IMR-90 (cell line): Measurements from ENCODE around the gene OR6B3. TPM values are rescaled to one million over a fixed set of nuclear protein-coding genes. Genes with fewer than 3 reads are reported as not detected.

Experiments used
- ATAC-seq: fragments of 200-7000 bp; cut with Tn5 transposase; 2 replicates; pipeline ENCODE4 v1.9.1; 2020; ENCODE audit warnings: low read depth, mild to moderate bottlenecking, moderate library complexity
- BruUV-seq: library from RNA; stranded (reverse); fragments of 400-500 nt; replicated peaks from 2 replicates; lab custom pipeline; 2021; lab: Mats Ljungman, UMichigan
- CTCF ChIA-PET: fragments of 300-600 bp; formaldehyde crosslinking; extraction: SDS; loops from one replicate; lab custom pipeline; 2021; ENCODE audit warnings: antibody characterized with exemption; lab: Yijun Ruan, JAX
- POLR2A ChIA-PET: fragments of 300-600 bp; sonication (Branson Sonifier 250); formaldehyde crosslinking; loops from one replicate; lab custom pipeline; 2022; ENCODE audit warnings: antibody characterized with exemption; ENCODE audit not compliant: unreplicated experiment; lab: Charles Lee
- DNase-seq: peaks from one replicate; pipeline ENCODE4 v3.0.0; 2013
- H2AFZ ChIP-seq: replicated peaks from 2 replicates; pipeline ENCODE3; 2013; ENCODE audit warnings: low read length, mild to moderate bottlenecking; ENCODE audit not compliant: poor library complexity
- H2AK5ac ChIP-seq: 2 replicates; pipeline ENCODE4 v1.6.1; 2013; ENCODE audit warnings: low read depth, low read length, inconsistent platforms
- H2AK9ac ChIP-seq: replicated peaks from 2 replicates; pipeline ENCODE3; 2013; ENCODE audit warnings: mild to moderate bottlenecking, low read depth, low read length, moderate library complexity; ENCODE audit not compliant: poor library complexity
- H2BK120ac ChIP-seq: 2 replicates; pipeline ENCODE4 v1.6.1; 2013; ENCODE audit warnings: low read depth, low read length, inconsistent platforms
- H2BK15ac ChIP-seq: 3 replicates; pipeline ENCODE4 v1.6.1; 2013; ENCODE audit warnings: low read depth, low read length, inconsistent platforms
- H2BK20ac ChIP-seq: 2 replicates; pipeline ENCODE4 v1.6.1; 2013; ENCODE audit warnings: low read depth, mild to moderate bottlenecking, inconsistent platforms, low read length, moderate library complexity
- H2BK5ac ChIP-seq: 2 replicates; pipeline ENCODE4 v1.6.1; 2013; ENCODE audit warnings: mild to moderate bottlenecking, low read depth, low read length, inconsistent platforms; ENCODE audit not compliant: poor library complexity, severe bottlenecking
- H3K14ac ChIP-seq: replicated peaks from 2 replicates; pipeline ENCODE4 v1.6.1; 2013; ENCODE audit warnings: low read depth, low read length, inconsistent platforms
- H3K18ac ChIP-seq: 2 replicates; pipeline ENCODE4 v1.6.1; 2013; ENCODE audit warnings: low read depth, low read length, control low read depth
- H3K23ac ChIP-seq: 2 replicates; pipeline ENCODE4 v1.6.1; 2013; ENCODE audit warnings: low read depth, low read length, inconsistent platforms
- H3K27ac ChIP-seq: 2 replicates; pipeline ENCODE4 v1.5.1; 2013; ENCODE audit warnings: mild to moderate bottlenecking, control low read depth, low read length; ENCODE audit not compliant: insufficient read depth
- H3K27me3 ChIP-seq: 2 replicates; pipeline ENCODE4 v1.6.1; 2013; ENCODE audit warnings: low read length; ENCODE audit not compliant: control insufficient read depth, insufficient read depth
- H3K36me3 ChIP-seq: 2 replicates; pipeline ENCODE4 v1.6.1; 2013; ENCODE audit warnings: low read length, mixed read lengths; ENCODE audit not compliant: control insufficient read depth, insufficient read depth
- H3K4ac ChIP-seq: 2 replicates; pipeline ENCODE4 v1.6.1; 2013; ENCODE audit warnings: low read depth, low read length, inconsistent platforms
- H3K4me1 ChIP-seq: 2 replicates; pipeline ENCODE4 v1.6.1; 2013; ENCODE audit warnings: low read length, mixed read lengths; ENCODE audit not compliant: control insufficient read depth, insufficient read depth
- H3K4me2 ChIP-seq: 2 replicates; pipeline ENCODE4 v1.6.1; 2013; ENCODE audit warnings: low read depth, mild to moderate bottlenecking, control low read depth, low read length, moderate library complexity
- H3K4me3 ChIP-seq: 2 replicates; pipeline ENCODE4 v1.5.1; 2013; ENCODE audit warnings: low read depth, mild to moderate bottlenecking, control low read depth, low read length, moderate library complexity; ENCODE audit not compliant: insufficient read depth
- H3K56ac ChIP-seq: 2 replicates; pipeline ENCODE4 v1.6.1; 2013; ENCODE audit warnings: low read length, inconsistent platforms; ENCODE audit not compliant: insufficient read depth; ENCODE audit errors: extremely low read depth
- H3K79me1 ChIP-seq, 2 experiments: 2 replicates each; pipeline ENCODE4 v1.6.1; 2013; ENCODE audit warnings: low read length in 2 of 2, inconsistent platforms in 1 of 2, low read depth in 1 of 2
- H3K9ac ChIP-seq: 2 replicates; pipeline ENCODE4 v1.6.1; 2013; ENCODE audit warnings: low read depth, low read length, control low read depth
- H3K9me1 ChIP-seq: 2 replicates; pipeline ENCODE4 v1.6.1; 2013; ENCODE audit warnings: low read length, inconsistent platforms; ENCODE audit not compliant: insufficient read depth
- H3K9me3 ChIP-seq: 2 replicates; pipeline ENCODE4 v1.6.1; 2013; ENCODE audit warnings: low read length; ENCODE audit not compliant: control insufficient read depth, insufficient read depth
- H4K20me1 ChIP-seq: 2 replicates; pipeline ENCODE4 v1.6.1; 2013; ENCODE audit warnings: low read length, inconsistent platforms; ENCODE audit not compliant: insufficient read depth
- H4K5ac ChIP-seq: 2 replicates; pipeline ENCODE4 v1.6.1; 2013; ENCODE audit warnings: mild to moderate bottlenecking, low read depth, low read length, control low read depth
- H4K8ac ChIP-seq, 2 experiments: 2 replicates each; pipeline ENCODE4 v1.6.1; 2013; ENCODE audit warnings: low read depth in 2 of 2, low read length in 2 of 2, control low read depth in 1 of 2, inconsistent platforms in 1 of 2
- H4K91ac ChIP-seq: 2 replicates; pipeline ENCODE4 v1.6.1; 2013; ENCODE audit warnings: low read depth, low read length, inconsistent platforms; ENCODE audit not compliant: insufficient read depth
- CEBPB ChIP-seq: IDR thresholded peaks from 2 replicates; pipeline ENCODE4 v1.6.1; 2012; ENCODE audit warnings: low read depth, low read length, improper control_type of control experiment
- MXI1 ChIP-seq: IDR thresholded peaks from 2 replicates; pipeline ENCODE4 v1.6.1; 2012; ENCODE audit warnings: low read depth, mild to moderate bottlenecking, low read length, moderate library complexity, borderline replicate concordance
- NFE2L2 ChIP-seq: fragments of 150-350 bp; IDR thresholded peaks from 2 replicates; pipeline ENCODE4 v1.6.1; 2016; ENCODE audit warnings: low read depth, mild to moderate bottlenecking, low read length
- POLR2A ChIP-seq: IDR thresholded peaks from 2 replicates; pipeline ENCODE4 v1.6.1; 2012; ENCODE audit warnings: mild to moderate bottlenecking, low read depth, low read length
- RAD21 ChIP-seq: IDR thresholded peaks from 2 replicates; pipeline ENCODE4 v1.6.1; 2012; ENCODE audit warnings: low read length, improper control_type of control experiment
- WGBS, 2 experiments: methylation state at CpG; one replicate each; pipeline versions ENCODE4 v1.1.5 to v1.1.7; 2013; ENCODE audit warnings: missing lambda C conversion rate in 2 of 2; ENCODE audit not compliant: insufficient read length in 1 of 2; ENCODE audit errors: extremely low coverage in 2 of 2; 5-methylcytosine and 5-hydroxymethylcytosine counted together
- dilution Hi-C: fragments of 300-500 bp; cut with HindIII; formaldehyde crosslinking; loops from one replicate; pipeline ENCODE4 v1.14.3; 2018; ENCODE audit warnings: low sequenced_read_pairs; ENCODE audit not compliant: unreplicated experiment
- in situ Hi-C: fragments of 300-500 bp; cut with MboI; formaldehyde crosslinking; loops from 3 replicates; pipeline ENCODE4 v1.14.3; 2019; ENCODE audit warnings: low sequenced_read_pairs, inconsistent platforms, mixed read lengths
- intact Hi-C: fragments of 100-400 bp; cut with micrococcal nuclease; formaldehyde crosslinking; loops from 2 replicates; pipeline ENCODE4 v1.10.0; 2022
- polyA plus RNA-seq, 3 experiments: library from polyadenylated mRNA; depleted of rRNA; stranded (reverse); fragments of >200 nt; gene quantifications; 2 replicates each; pipeline ENCODE4 v1.2.3, GENCODE V29; 2012; ENCODE audit warnings: low replicate concordance in 1 of 3
- total RNA-seq: library from RNA; depleted of rRNA; stranded (reverse); fragments of >200 nt; gene quantifications from 2 replicates; pipeline ENCODE4 v1.2.3, GENCODE V29; 2012

Gene OR6B3
- total and polyA plus RNA-seq, 2 of the 4 experiments (the other 2 are of a cell fraction) = not detected

- Histone ChIP-seq H3K9me1 (no peaks in the 10 kb centered on the region), H3K9me3 (no peaks in the 10 kb centered on the region), H3K14ac (no peak overlapping the region), H3K36me3 (no peaks in the 10 kb centered on the region), H3K79me1 (no peaks in the 10 kb centered on the region), H4K91ac (no peak overlapping the region), H4K8ac (no peak overlapping the region), H2BK120ac (no peak overlapping the region), H3K23ac (no peak overlapping the region), H4K5ac (no peak overlapping the region), H4K20me1 (no peaks in the 10 kb centered on the region), H3K4me3 (no peak overlapping the region), H3K4me2 (no peak overlapping the region), H3K4ac (no peak overlapping the region), H3K9ac (no peak overlapping the region), H3K27ac (no peak overlapping the region), H2BK15ac (no peak overlapping the region), H2AFZ (no peak overlapping the region), H3K56ac (no peak overlapping the region), H2BK5ac (no peak overlapping the region), H3K18ac (no peak overlapping the region), H2BK20ac (no peak overlapping the region), H3K4me1 (no peaks in the 10 kb centered on the region), H3K27me3 (peaks cover 22% of the 10 kb centered on the region), H2AK5ac (no peak overlapping the region), H2AK9ac (no peak overlapping the region)
- DNase-seq = no peak
- ChIA-PET POLR2A (no interaction called here), CTCF (no interaction called here)
- ATAC-seq = no peak
- in situ Hi-C loops = no loop called here
- 0 out of 2 replicates have a peak, but pooled peaks have one; percentile 3 for TF ChIP-seq CEBPB
- no peak for TF ChIP-seq MXI1
- TF ChIP-seq RAD21 = no peak
- TF ChIP-seq POLR2A = no peak
- TF ChIP-seq NFE2L2 = no peak
- WGBS, 2 experiments = no CpG with 5 or more reads among the region's 2 CpGs
- intact Hi-C loops = no loop called here
- dilution Hi-C loops = no loop called here
- no TSS peak for BruUV-seq
Observed at GRCh38 chr2:240098349-240098748, 45.0 kb upstream of the OR6B3 start.
